ENCODE measurements around the gene DISC1.

GRCh38 chr1:231986631-231987336 lies 360.2 kb downstream of the DISC1 start:
- TF ChIP-seq CTCF (IDR thresholded peaks at IDR 0.05), result no peak
- no peak for TF ChIP-seq POLR2A (IDR thresholded peaks at IDR 0.05)
